Esophagus muscularis mucosa (tissue), 4 donors: Measurements from ENCODE around the gene MAP2. TPM values are rescaled to one million over a fixed set of nuclear protein-coding genes. Genes with fewer than 3 reads are reported as not detected.

Experiments used
- DNase-seq: peaks from one replicate; pipeline ENCODE4 v3.0.0-alpha.2; 2017; ENCODE audit errors: extremely low spot score
- H3K27ac ChIP-seq, 4 donors: fragments of 200-600 bp; sonication (generic); replicated peaks in 1 of 4; 1 replicate in 3 of 4; 2 replicates in 1 of 4; pipeline ENCODE4 v1.5.1; 2016 to 2019; ENCODE audit warnings: mild to moderate bottlenecking in 1 of 4
- H3K27me3 ChIP-seq, 4 donors: fragments of 200-600 bp; sonication (generic); one replicate each; pipeline versions ENCODE4 v1.5.1 to v1.6.0; 2016 to 2019
- H3K36me3 ChIP-seq, 4 donors: fragments of 200-600 bp; sonication (generic); one replicate each; pipeline ENCODE4 v1.5.1; 2016 to 2019
- H3K4me1 ChIP-seq, 4 donors: fragments of 200-600 bp; sonication (generic); one replicate each; pipeline ENCODE4 v1.5.1; 2016 to 2019
- H3K4me3 ChIP-seq, 4 donors: fragments of 200-600 bp; sonication (generic); 1 replicate in 2 of 4; 2 replicates in 2 of 4; pipeline ENCODE4 v1.5.1; 2016 to 2019; ENCODE audit warnings: mild to moderate bottlenecking in 4 of 4, moderate library complexity in 1 of 4
- H3K9me3 ChIP-seq, 4 donors: fragments of 200-600 bp; sonication (generic); 1 replicate in 3 of 4; 2 replicates in 1 of 4; pipeline ENCODE4 v1.5.1; 2016 to 2019
- CTCF ChIP-seq, 3 experiments: fragments of 200-600 bp in 2 of 3; fragments of 450-650 bp in 1 of 3; sonication (generic) in 2 of 3; IDR thresholded peaks; one replicate each; pipeline ENCODE4 v1.5.1; 2017 to 2019; ENCODE audit warnings: antibody characterized with exemption in 3 of 3, mild to moderate bottlenecking in 2 of 3, moderate library complexity in 1 of 3
- EP300 ChIP-seq: sonication (generic); formaldehyde crosslinking; IDR thresholded peaks from one replicate; pipeline ENCODE4 v1.6.1; 2017; ENCODE audit warnings: antibody characterized with exemption
- POLR2A ChIP-seq: fragments of 450-650 bp; IDR thresholded peaks from one replicate; pipeline ENCODE4 v1.6.1; 2017; ENCODE audit warnings: antibody characterized with exemption, moderate library complexity, mild to moderate bottlenecking, low read depth
- POLR2AphosphoS5 ChIP-seq, 2 donors: sonication (generic); formaldehyde crosslinking; IDR thresholded peaks; one replicate each; pipeline ENCODE4 v1.6.1; 2017; ENCODE audit warnings: antibody characterized with exemption in 2 of 2
- WGBS: methylation state at CpG from one replicate; pipeline ENCODE4 v1.1.5; 2018; 5-methylcytosine and 5-hydroxymethylcytosine counted together
- intact Hi-C: fragments of 100-400 bp; cut with DNase I; formaldehyde crosslinking; loops from one replicate; pipeline ENCODE4 v1.15.1; 2023
- total RNA-seq, 4 donors: library from RNA; depleted of rRNA; stranded (reverse); fragments of >200 nt; gene quantifications; one replicate each; pipeline versions ENCODE4 v1.1.0 to v1.2.1, GENCODE V29; 2016

MAP2 gene
- total RNA-seq, 4 donors from 2014 or later: 11.1 to 62.6 (median 47.0) TPM

- Histone ChIP-seq H3K27ac (peak overlapping the region; percentile 22 to 40 (median 32)), H3K27me3 (no peaks in the 10 kb centered on the region), H3K4me1 (peaks cover 0 to 10% (median 8%) of the 10 kb centered on the region in 4 donors), H3K36me3 (no peaks in the 10 kb centered on the region), H3K9me3 (no peaks in the 10 kb centered on the region), H3K4me3 (peak overlapping the region in 3 of 4 donors; percentile 5 to 33 (median 8))
- DNase-seq: no peak
- TF ChIP-seq POLR2A (no peak), POLR2AphosphoS5 (IDR thresholded peaks at IDR 0.05) (no peak), CTCF (IDR thresholded peaks at IDR 0.05) (no peak), EP300 (no peak)
- WGBS: 24% methylated on average over 1 of the region's 1 CpG
- intact Hi-C loops: no loop called here
Measured at GRCh38 chr2:209526561-209526960, 102.7 kb downstream of the MAP2 start.

GRCh38 chr2:209529579-209529978, 105.7 kb downstream of the MAP2 start:
- WGBS: 63% methylated on average over 3 of the region's 3 CpGs
- Histone ChIP-seq H3K4me1 (peaks cover 0 to 10% (median 8%) of the 10 kb centered on the region in 4 donors), H3K27me3 (no peaks in the 10 kb centered on the region), H3K9me3 (no peaks in the 10 kb centered on the region), H3K36me3 (no peaks in the 10 kb centered on the region), H3K4me3 (no peak overlapping the region), H3K27ac (no peak overlapping the region)
- no peak for DNase-seq
- no peak for TF ChIP-seq POLR2A
- TF ChIP-seq POLR2AphosphoS5 (IDR thresholded peaks at IDR 0.05): no peak
- no peak for TF ChIP-seq EP300
- intact Hi-C loops: no loop called here

GRCh38 chr2:209532321-209532720, 108.5 kb downstream of the MAP2 start:
- Histone ChIP-seq H3K27me3 (no peaks in the 10 kb centered on the region), H3K4me1 (no peaks in the 10 kb centered on the region), H3K27ac (no peak overlapping the region), H3K9me3 (no peaks in the 10 kb centered on the region), H3K36me3 (no peaks in the 10 kb centered on the region), H3K4me3 (no peak overlapping the region)
- intact Hi-C loops: no loop called here
- 82% methylated on average over 2 of the region's 2 CpGs for WGBS
- TF ChIP-seq POLR2AphosphoS5 (IDR thresholded peaks at IDR 0.05): no peak
- TF ChIP-seq CTCF (IDR thresholded peaks at IDR 0.05): no peak
- TF ChIP-seq EP300: no peak
- TF ChIP-seq POLR2A: no peak
- no peak for DNase-seq

GRCh38 chr2:209533391-209533790, 109.5 kb downstream of the MAP2 start:
- H3K27me3 ChIP-seq: no peaks in the 10 kb centered on the region
- no peak for DNase-seq
- WGBS: 38% methylated on average over 3 of the region's 3 CpGs
- no peak overlapping the region for H3K4me3 ChIP-seq
- intact Hi-C loops: no loop called here
- no peak overlapping the region for H3K27ac ChIP-seq
- H3K9me3 ChIP-seq: no peaks in the 10 kb centered on the region
- TF ChIP-seq POLR2AphosphoS5 (IDR thresholded peaks at IDR 0.05): no peak
- no peak for TF ChIP-seq EP300
- TF ChIP-seq CTCF (IDR thresholded peaks at IDR 0.05): no peak
- H3K36me3 ChIP-seq: no peaks in the 10 kb centered on the region
- H3K4me1 ChIP-seq: no peaks in the 10 kb centered on the region

- TF ChIP-seq EP300 (no peak), POLR2A (no peak), POLR2AphosphoS5 (IDR thresholded peaks at IDR 0.05) (no peak), CTCF (IDR thresholded peaks at IDR 0.05) (no peak)
- H3K4me3 ChIP-seq: no peak overlapping the region
- DNase-seq: no peak
- no peaks in the 10 kb centered on the region for H3K9me3 ChIP-seq
- 83% methylated on average over 2 of the region's 2 CpGs for WGBS
- intact Hi-C loops: no loop called here
- H3K36me3 ChIP-seq: no peaks in the 10 kb centered on the region
- no peaks in the 10 kb centered on the region for H3K4me1 ChIP-seq
- no peak overlapping the region for H3K27ac ChIP-seq
- no peaks in the 10 kb centered on the region for H3K27me3 ChIP-seq
Measured at GRCh38 chr2:209534228-209534627, 110.4 kb downstream of the MAP2 start.
